ENCODE results near the gene ARHGEF16. TPM values are rescaled to one million over a fixed set of nuclear protein-coding genes. Genes with fewer than 3 reads are reported as not detected.

Gene ARHGEF16
- total RNA-seq, 2 experiments from 2014 or later: not detected

GRCh38 chr1:3474421-3474820, 20.0 kb downstream of the ARHGEF16 start:
- no peaks in the 10 kb centered on the region for H3K27me3 Mint-ChIP-seq
- ChIA-PET POLR2A (no interaction called here), CTCF (no interaction called here)
- H3K27ac Mint-ChIP-seq: no peak overlapping the region
- no peaks in the 10 kb centered on the region for H3K4me1 Mint-ChIP-seq
- no peaks in the 10 kb centered on the region for H3K36me3 Mint-ChIP-seq (ENCODE audit: low read depth)
- no peaks in the 10 kb centered on the region for H3K9me3 Mint-ChIP-seq
- DNase-seq: no peak
- H3K4me3 Mint-ChIP-seq: no peak overlapping the region

- DNase-seq: no peak
- POLR2A ChIA-PET: no interaction called here
- H3K27me3 Mint-ChIP-seq: no peaks in the 10 kb centered on the region
- no peak overlapping the region for H3K4me3 Mint-ChIP-seq
- H3K27ac Mint-ChIP-seq: no peak overlapping the region
- no peaks in the 10 kb centered on the region for H3K4me1 Mint-ChIP-seq
- H3K36me3 Mint-ChIP-seq (ENCODE audit: low read depth): no peaks in the 10 kb centered on the region
- H3K9me3 Mint-ChIP-seq: no peaks in the 10 kb centered on the region
- CTCF ChIA-PET: no interaction called here
These were observed 21.5 kb downstream of the ARHGEF16 start for GRCh38 chr1:3475839-3476573.

GRCh38 chr1:3476666-3477065, 22.2 kb downstream of the ARHGEF16 start:
- DNase-seq: no peak
- Mint-ChIP-seq H3K4me1 (no peaks in the 10 kb centered on the region), H3K4me3 (no peak overlapping the region)

GRCh38 chr1:3477241-3477995, 23.0 kb downstream of the ARHGEF16 start:
- ChIA-PET POLR2A (no interaction called here), CTCF (no interaction called here)
- no peak for DNase-seq
- H3K4me3 Mint-ChIP-seq: no peak overlapping the region
- no peak overlapping the region for H3K27ac Mint-ChIP-seq
- H3K9me3 Mint-ChIP-seq: no peaks in the 10 kb centered on the region
- no peaks in the 10 kb centered on the region for H3K4me1 Mint-ChIP-seq
- H3K27me3 Mint-ChIP-seq: no peaks in the 10 kb centered on the region
- H3K36me3 Mint-ChIP-seq (ENCODE audit: low read depth): no peaks in the 10 kb centered on the region

More at GRCh38 chr1:3476666-3477065, 22.2 kb downstream of the ARHGEF16 start:
- ChIA-PET POLR2A (no interaction called here), CTCF (no interaction called here)
- Mint-ChIP-seq H3K27me3 (no peaks in the 10 kb centered on the region), H3K9me3 (no peaks in the 10 kb centered on the region), H3K36me3 (ENCODE audit: low read depth) (no peaks in the 10 kb centered on the region), H3K27ac (no peak overlapping the region)

GRCh38 chr1:3478187-3478586, 23.7 kb downstream of the ARHGEF16 start:
- Mint-ChIP-seq H3K27ac (no peak overlapping the region), H3K27me3 (no peaks in the 10 kb centered on the region), H3K4me1 (no peaks in the 10 kb centered on the region), H3K36me3 (ENCODE audit: low read depth) (no peaks in the 10 kb centered on the region), H3K4me3 (no peak overlapping the region), H3K9me3 (no peaks in the 10 kb centered on the region)
- ChIA-PET CTCF (no interaction called here), POLR2A (no interaction called here)
- no peak for DNase-seq

- POLR2A ChIA-PET: no interaction called here
- Mint-ChIP-seq H3K27me3 (no peaks in the 10 kb centered on the region), H3K9me3 (no peaks in the 10 kb centered on the region), H3K4me1 (no peaks in the 10 kb centered on the region), H3K36me3 (ENCODE audit: low read depth) (no peaks in the 10 kb centered on the region), H3K4me3 (no peak overlapping the region), H3K27ac (no peak overlapping the region)
- CTCF ChIA-PET: no interaction called here
- DNase-seq: no peak
These were observed 25.3 kb downstream of the ARHGEF16 start for GRCh38 chr1:3479511-3480368.

GRCh38 chr1:3480369-3480719, 25.9 kb downstream of the ARHGEF16 start:
- Mint-ChIP-seq H3K36me3 (ENCODE audit: low read depth) (no peaks in the 10 kb centered on the region), H3K9me3 (no peaks in the 10 kb centered on the region), H3K27me3 (no peaks in the 10 kb centered on the region), H3K27ac (no peak overlapping the region), H3K4me3 (no peak overlapping the region), H3K4me1 (no peaks in the 10 kb centered on the region)
- CTCF ChIA-PET: no interaction called here
- DNase-seq: no peak
- POLR2A ChIA-PET: no interaction called here

GRCh38 chr1:3481046-3481445, 26.6 kb downstream of the ARHGEF16 start:
- ChIA-PET CTCF (no interaction called here), POLR2A (no interaction called here)
- Mint-ChIP-seq H3K4me3 (no peak overlapping the region), H3K27me3 (no peaks in the 10 kb centered on the region), H3K36me3 (ENCODE audit: low read depth) (no peaks in the 10 kb centered on the region), H3K9me3 (no peaks in the 10 kb centered on the region), H3K27ac (no peak overlapping the region), H3K4me1 (no peaks in the 10 kb centered on the region)
- no peak for DNase-seq

- Mint-ChIP-seq H3K4me3 (no peak overlapping the region), H3K27ac (no peak overlapping the region), H3K36me3 (ENCODE audit: low read depth) (no peaks in the 10 kb centered on the region), H3K4me1 (no peaks in the 10 kb centered on the region), H3K9me3 (no peaks in the 10 kb centered on the region), H3K27me3 (no peaks in the 10 kb centered on the region)
- ChIA-PET CTCF (no interaction called here), POLR2A (no interaction called here)
- no peak for DNase-seq
These were observed 27.4 kb downstream of the ARHGEF16 start for GRCh38 chr1:3481836-3482375.

- no peak for DNase-seq
- Mint-ChIP-seq H3K9me3 (no peaks in the 10 kb centered on the region), H3K36me3 (ENCODE audit: low read depth) (no peaks in the 10 kb centered on the region), H3K4me1 (no peaks in the 10 kb centered on the region), H3K27ac (no peak overlapping the region), H3K27me3 (no peaks in the 10 kb centered on the region), H3K4me3 (no peak overlapping the region)
- ChIA-PET POLR2A (no interaction called here), CTCF (no interaction called here)
These were observed 27.9 kb downstream of the ARHGEF16 start for GRCh38 chr1:3482378-3482849.

GRCh38 chr1:3483380-3483779, 28.9 kb downstream of the ARHGEF16 start:
- Mint-ChIP-seq H3K9me3 (no peaks in the 10 kb centered on the region), H3K4me3 (no peak overlapping the region), H3K36me3 (ENCODE audit: low read depth) (no peaks in the 10 kb centered on the region), H3K27me3 (no peaks in the 10 kb centered on the region), H3K4me1 (no peaks in the 10 kb centered on the region), H3K27ac (no peak overlapping the region)
- DNase-seq: no peak
- CTCF ChIA-PET: no interaction called here
- POLR2A ChIA-PET: no interaction called here

- Mint-ChIP-seq H3K36me3 (ENCODE audit: low read depth) (no peaks in the 10 kb centered on the region), H3K9me3 (no peaks in the 10 kb centered on the region), H3K4me3 (no peak overlapping the region), H3K4me1 (no peaks in the 10 kb centered on the region), H3K27me3 (no peaks in the 10 kb centered on the region), H3K27ac (no peak overlapping the region)
- CTCF ChIA-PET: interaction anchor here (3.7 kb wide), 1 partner anchor 31 kb away, joined by 13 read pairs; no protein-coding TSS in a partner anchor
- POLR2A ChIA-PET: no interaction called here
- peak; percentile 41 for DNase-seq
These were observed 29.5 kb downstream of the ARHGEF16 start for GRCh38 chr1:3483801-3484444.

GRCh38 chr1:3485016-3485415, 30.6 kb downstream of the ARHGEF16 start:
- DNase-seq: no peak
- H3K4me3 Mint-ChIP-seq: no peak overlapping the region
- no peaks in the 10 kb centered on the region for H3K9me3 Mint-ChIP-seq
- no peaks in the 10 kb centered on the region for H3K27me3 Mint-ChIP-seq
- H3K36me3 Mint-ChIP-seq (ENCODE audit: low read depth): no peaks in the 10 kb centered on the region
- ChIA-PET POLR2A (no interaction called here), CTCF (interaction anchor here (0.7 to 3.7 kb wide), 2 partner anchors 32 to 892 kb away, joined by 3 to 13 read pairs; no protein-coding TSS in a partner anchor)
- no peak overlapping the region for H3K27ac Mint-ChIP-seq
- H3K4me1 Mint-ChIP-seq: no peaks in the 10 kb centered on the region

All from activated CD4-positive, alpha-beta memory T cell treated with anti-CD3 and anti-CD28 coated beads, Interleukin-2, amount 10 ng/mL, durations not matched to agents 7 days and 5 days (primary cell).